Upper lobe of right lung (tissue), 1 donor: ENCODE measurements around the gene ARID3A. TPM values are rescaled to one million over a fixed set of nuclear protein-coding genes. Genes with fewer than 3 reads are reported as not detected.

ENCODE experiments used
- ATAC-seq: fragments of 200-7000 bp; cut with Tn5 transposase; one replicate; pipeline ENCODE4 v1.9.1; 2020; ENCODE audit warnings: mild to moderate bottlenecking, moderate library complexity
- DNase-seq: peaks from one replicate; pipeline ENCODE4 v3.0.0-alpha.2; 2020
- H3K27ac ChIP-seq: fragments of 200-600 bp; one replicate; pipeline ENCODE4 v1.8.0; 2022
- H3K27me3 ChIP-seq: fragments of 200-600 bp; one replicate; pipeline ENCODE4 v1.8.0; 2022; ENCODE audit warnings: mild to moderate bottlenecking
- H3K36me3 ChIP-seq: fragments of 200-600 bp; one replicate; pipeline ENCODE4 v1.8.0; 2022
- H3K4me1 ChIP-seq: fragments of 200-600 bp; one replicate; pipeline ENCODE4 v1.8.0; 2022
- H3K4me3 ChIP-seq: fragments of 200-600 bp; one replicate; pipeline ENCODE4 v1.8.0; 2022; ENCODE audit warnings: mild to moderate bottlenecking
- H3K9me3 ChIP-seq: fragments of 200-600 bp; one replicate; pipeline ENCODE4 v1.8.0; 2022
- intact Hi-C: fragments of 100-400 bp; cut with DNase I; formaldehyde crosslinking; loops from one replicate; pipeline ENCODE4 v1.11.0; 2022
- total RNA-seq: library from RNA; stranded (reverse); fragmentation: NEBNext Ultra II Directional; extraction: Animal tissue kit (Norgen Biotek cat#: 25700); gene quantifications from one replicate; pipeline ENCODE4 v1.2.1, GENCODE V29; 2021
- TF ChIP-seq, protein P1 (sequence below): fragments of 200-600 bp; IDR thresholded peaks from one replicate; pipeline ENCODE4 v1.8.0; 2022; ENCODE audit warnings: antibody characterized with exemption
- donor health status: DM: no; HTN: yes; CAD: no; lungs with severe emphysema.

The ARID3A gene
- total RNA-seq, 1 donor from 2014 or later, result 16.1 TPM

DNA sequence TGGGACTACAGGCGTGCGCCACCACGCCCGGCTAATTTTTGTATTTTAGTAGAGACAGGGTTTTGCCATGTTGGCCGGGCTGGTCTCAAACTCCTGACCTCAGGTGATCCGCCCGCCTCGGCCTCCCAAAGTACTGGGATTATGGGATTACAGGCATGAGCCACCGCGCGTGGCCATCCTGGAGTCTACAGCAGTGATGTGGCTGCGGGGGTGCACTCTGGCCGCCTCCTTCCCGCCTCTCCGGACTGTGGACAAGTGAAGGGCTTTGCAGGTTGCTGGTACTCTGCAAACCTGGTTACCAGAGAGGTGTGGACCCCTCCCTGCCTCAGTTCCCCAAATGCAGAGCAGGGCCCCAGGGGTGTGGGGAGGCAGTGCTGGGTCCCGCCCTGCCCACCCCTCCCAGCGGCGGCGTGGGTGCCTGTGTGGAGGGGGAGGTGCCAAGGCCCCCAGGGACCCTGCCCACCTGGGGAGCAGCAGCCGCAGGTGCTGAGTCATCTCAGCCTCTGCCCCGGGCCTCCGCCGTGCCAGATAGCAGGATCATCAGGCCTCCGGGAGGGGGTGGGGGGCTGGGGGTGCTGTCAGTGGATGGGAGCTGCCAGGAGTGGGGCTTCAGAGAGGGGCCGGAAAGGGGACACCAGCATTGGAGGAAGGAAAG is 23.1 kb downstream of the ARID3A start:
- H3K4me1 ChIP-seq, result peaks cover 11% of the 10 kb centered on the region
- no peak for DNase-seq
- H3K9me3 ChIP-seq, result no peaks in the 10 kb centered on the region
- intact Hi-C loops, result no loop called here
- H3K27ac ChIP-seq, result no peak overlapping the region
- TF ChIP-seq, protein P1, sequence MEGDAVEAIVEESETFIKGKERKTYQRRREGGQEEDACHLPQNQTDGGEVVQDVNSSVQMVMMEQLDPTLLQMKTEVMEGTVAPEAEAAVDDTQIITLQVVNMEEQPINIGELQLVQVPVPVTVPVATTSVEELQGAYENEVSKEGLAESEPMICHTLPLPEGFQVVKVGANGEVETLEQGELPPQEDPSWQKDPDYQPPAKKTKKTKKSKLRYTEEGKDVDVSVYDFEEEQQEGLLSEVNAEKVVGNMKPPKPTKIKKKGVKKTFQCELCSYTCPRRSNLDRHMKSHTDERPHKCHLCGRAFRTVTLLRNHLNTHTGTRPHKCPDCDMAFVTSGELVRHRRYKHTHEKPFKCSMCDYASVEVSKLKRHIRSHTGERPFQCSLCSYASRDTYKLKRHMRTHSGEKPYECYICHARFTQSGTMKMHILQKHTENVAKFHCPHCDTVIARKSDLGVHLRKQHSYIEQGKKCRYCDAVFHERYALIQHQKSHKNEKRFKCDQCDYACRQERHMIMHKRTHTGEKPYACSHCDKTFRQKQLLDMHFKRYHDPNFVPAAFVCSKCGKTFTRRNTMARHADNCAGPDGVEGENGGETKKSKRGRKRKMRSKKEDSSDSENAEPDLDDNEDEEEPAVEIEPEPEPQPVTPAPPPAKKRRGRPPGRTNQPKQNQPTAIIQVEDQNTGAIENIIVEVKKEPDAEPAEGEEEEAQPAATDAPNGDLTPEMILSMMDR, result no peak
- ATAC-seq, result no peak
- no peak overlapping the region for H3K4me3 ChIP-seq
- no peaks in the 10 kb centered on the region for H3K36me3 ChIP-seq
- H3K27me3 ChIP-seq, result no peaks in the 10 kb centered on the region

DNA sequence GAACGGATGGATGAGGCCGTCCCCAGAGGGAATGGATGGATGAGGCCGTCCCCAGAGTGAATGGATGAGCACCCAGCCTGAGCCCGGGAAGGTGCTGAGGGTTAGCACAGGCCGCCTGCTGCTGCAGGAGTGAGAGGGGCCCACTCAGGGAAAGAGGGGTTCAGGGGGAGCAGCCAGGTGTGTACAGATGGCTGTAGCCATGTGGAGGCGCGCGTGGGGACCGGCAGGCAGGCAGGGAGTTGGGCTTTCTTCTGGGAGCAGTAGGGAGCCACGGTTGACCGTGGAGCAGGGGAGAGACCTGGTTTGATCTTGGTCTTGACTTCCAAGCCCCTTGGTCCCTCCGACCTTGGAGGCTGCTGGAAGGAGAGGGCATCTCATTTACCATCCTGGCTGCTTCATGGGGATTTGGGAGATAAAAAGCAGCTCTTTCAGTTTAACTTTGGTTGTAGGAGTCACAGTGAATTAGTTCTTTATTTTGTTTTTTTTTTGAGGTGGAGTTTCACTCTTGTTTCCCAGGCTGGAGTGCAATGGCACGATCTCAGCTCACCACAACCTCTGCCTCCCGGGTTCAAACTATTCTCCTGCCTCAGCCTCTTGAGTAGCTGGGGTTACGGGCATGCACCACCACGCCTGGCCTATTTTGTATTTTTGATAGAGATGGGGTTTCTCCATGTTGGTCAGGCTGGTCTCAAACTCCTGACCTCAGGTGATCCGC is 24.7 kb downstream of the ARID3A start:
- Histone ChIP-seq H3K4me3 (no peak overlapping the region), H3K9me3 (no peaks in the 10 kb centered on the region), H3K27me3 (no peaks in the 10 kb centered on the region), H3K36me3 (no peaks in the 10 kb centered on the region), H3K27ac (no peak overlapping the region), H3K4me1 (peaks cover 11% of the 10 kb centered on the region)
- TF ChIP-seq, protein P1, result no peak
- ATAC-seq, result no peak
- intact Hi-C loops, result no loop called here
- no peak for DNase-seq

DNA sequence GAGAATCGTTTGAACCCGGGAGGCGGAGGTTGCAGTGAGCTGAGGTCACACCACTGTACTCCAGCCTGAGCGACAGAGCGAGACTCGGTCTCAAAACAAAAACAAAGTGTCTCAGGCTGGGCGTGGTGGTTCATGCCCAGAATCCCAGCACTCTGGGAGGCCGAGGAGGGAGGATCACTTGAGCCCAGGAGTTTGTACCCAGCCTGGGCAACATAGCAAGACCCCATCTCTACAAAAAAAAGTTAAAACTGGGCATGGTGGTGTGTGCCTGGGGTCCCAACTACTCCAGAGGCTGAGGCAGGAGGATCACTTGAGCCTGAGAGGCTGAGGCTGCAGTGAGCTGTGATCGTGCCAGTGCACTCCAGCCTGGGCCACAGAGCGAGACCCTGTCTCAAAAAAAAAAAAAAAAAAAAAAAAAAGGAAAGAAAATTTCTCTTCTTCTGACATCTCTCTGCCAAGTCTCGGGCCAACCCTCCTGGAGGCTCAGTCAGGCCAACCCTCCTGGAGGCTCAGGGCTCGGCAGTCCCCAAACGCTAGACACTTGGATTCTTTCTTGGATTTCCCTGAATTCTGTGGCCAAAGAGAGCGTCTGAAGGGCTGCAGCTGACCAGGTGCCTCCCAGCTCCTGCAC is 26.3 kb downstream of the ARID3A start:
- ATAC-seq (no peak), DNase-seq (no peak)
- H3K27me3 ChIP-seq, result no peaks in the 10 kb centered on the region
- H3K9me3 ChIP-seq, result no peaks in the 10 kb centered on the region
- intact Hi-C loops, result no loop called here
- H3K27ac ChIP-seq, result no peak overlapping the region
- no peaks in the 10 kb centered on the region for H3K36me3 ChIP-seq
- TF ChIP-seq, protein P1, result no peak
- H3K4me1 ChIP-seq, result peaks cover 11% of the 10 kb centered on the region
- no peak overlapping the region for H3K4me3 ChIP-seq

DNA sequence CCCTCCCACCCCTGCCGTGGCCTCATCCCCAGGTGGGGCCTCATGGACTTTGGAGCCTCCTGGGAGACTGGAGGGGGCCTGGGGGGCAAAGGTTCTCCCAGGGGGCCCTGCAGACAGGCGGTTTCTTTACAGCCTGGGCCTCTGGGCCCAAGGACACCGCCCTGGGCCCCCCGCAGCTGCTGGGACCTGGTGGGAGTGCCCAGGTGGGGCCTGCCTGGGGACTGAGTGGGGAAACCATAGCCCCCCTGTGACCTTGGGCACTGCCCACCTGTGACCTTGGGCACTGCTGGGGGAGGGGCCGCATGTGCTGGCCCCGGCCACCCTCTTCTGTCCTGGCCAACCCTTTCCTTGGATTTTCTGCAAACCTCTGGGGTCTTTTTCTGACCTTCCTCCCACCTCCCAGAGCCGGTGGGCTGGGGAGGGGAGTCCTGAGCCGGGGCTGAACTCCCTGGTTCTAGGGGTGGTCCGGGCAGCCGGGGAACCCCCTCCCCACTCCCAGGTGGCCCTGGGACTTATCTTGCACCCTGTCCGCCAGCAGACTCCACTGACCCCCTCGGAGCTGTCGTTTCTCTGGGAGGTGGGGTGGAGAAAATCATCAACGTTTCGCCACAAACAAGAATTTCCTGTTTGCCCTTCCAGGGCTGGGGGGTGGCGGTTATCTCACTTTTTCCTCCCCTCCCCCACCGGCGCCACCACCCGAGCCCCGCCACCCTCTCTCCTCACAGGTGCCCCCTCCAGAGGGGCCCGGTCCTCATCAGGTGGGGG is 27.0 kb downstream of the ARID3A start:
- peaks cover 11% of the 10 kb centered on the region for H3K4me1 ChIP-seq
- intact Hi-C loops, result no loop called here
- no peaks in the 10 kb centered on the region for H3K9me3 ChIP-seq
- TF ChIP-seq, protein P1, result no peak
- peak overlapping the region; percentile 12 for H3K4me3 ChIP-seq
- ATAC-seq, result peak; percentile 29
- H3K27me3 ChIP-seq, result no peaks in the 10 kb centered on the region
- no peak for DNase-seq
- H3K27ac ChIP-seq, result no peak overlapping the region
- H3K36me3 ChIP-seq, result no peaks in the 10 kb centered on the region

DNA sequence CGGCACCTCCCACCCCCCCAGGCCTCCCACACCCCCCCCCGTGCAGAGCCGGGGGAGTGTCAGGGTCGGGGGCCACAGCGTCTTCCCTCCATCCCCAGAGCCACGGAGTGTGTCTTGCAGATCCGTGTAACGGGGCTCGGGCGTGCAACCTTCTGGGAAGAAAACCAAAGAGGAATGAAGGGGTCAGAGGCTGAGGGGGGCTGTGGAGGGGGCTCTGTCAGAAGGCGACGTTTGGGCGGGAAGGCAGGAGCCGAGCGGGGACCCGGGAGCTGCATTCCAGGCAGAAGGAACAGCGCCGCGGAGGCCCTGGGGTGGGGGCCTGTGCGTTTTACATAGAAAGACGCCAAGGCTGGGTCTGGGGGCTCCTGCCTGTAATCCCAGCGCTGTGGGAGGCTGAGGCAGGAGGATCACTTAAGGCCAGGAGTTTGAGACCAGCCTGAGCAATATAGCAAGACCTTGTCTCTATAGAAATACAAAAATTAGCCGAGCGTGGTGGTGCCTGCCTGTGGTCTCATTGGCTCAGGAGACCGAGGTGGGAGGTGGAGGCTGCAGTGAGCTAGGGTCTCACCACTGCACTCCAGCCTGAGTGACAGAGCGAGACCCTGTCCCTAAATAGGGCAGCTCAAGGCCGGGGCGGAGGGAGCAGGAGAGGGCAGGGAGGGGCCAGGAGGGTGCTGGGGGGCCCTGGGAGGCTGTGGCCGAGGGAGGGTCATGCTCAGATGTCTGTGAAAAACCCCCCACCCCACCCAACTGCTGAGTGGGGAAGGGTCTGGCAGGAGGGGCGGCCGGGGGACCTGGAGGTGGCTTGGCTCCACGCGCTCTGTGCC is 27.8 kb downstream of the ARID3A start:
- Histone ChIP-seq H3K4me1 (peaks cover 11% of the 10 kb centered on the region), H3K9me3 (no peaks in the 10 kb centered on the region), H3K27me3 (no peaks in the 10 kb centered on the region), H3K36me3 (no peaks in the 10 kb centered on the region), H3K4me3 (peak overlapping the region; percentile 12), H3K27ac (no peak overlapping the region)
- intact Hi-C loops, result no loop called here
- TF ChIP-seq, protein P1, result no peak
- ATAC-seq (no peak), DNase-seq (no peak)
